Activated CD8-positive, alpha-beta T cell treated with anti-CD3 and anti-CD28 coated beads for 36 hours (primary cell): ENCODE data around the gene CCDC7. TPM values are rescaled to one million over a fixed set of nuclear protein-coding genes. Genes with fewer than 3 reads are reported as not detected.

ENCODE experiments used
- ATAC-seq: fragments of 200-7000 bp; cut with Tn5 transposase; one replicate; pipeline ENCODE4 v1.10.0; 2021; ENCODE audit warnings: mild to moderate bottlenecking, moderate library complexity
- CTCF ChIA-PET: fragments of 350-600 bp; sonication (Branson Sonifier 250); formaldehyde crosslinking; loops from one replicate; lab custom pipeline; 2021; ENCODE audit warnings: antibody characterized with exemption; lab: Charles Lee
- POLR2A ChIA-PET: fragments of 350-600 bp; sonication (Branson Sonifier 250); formaldehyde crosslinking; loops from one replicate; lab custom pipeline; 2021; ENCODE audit warnings: antibody characterized with exemption; lab: Charles Lee
- DNase-seq: peaks from one replicate; pipeline ENCODE4 v3.0.0-alpha.2; 2020
- H3K27ac Mint-ChIP-seq: one replicate; pipeline ENCODE4 v1.8.0; 2021; ENCODE audit warnings: mild to moderate bottlenecking, mixed read lengths
- H3K27me3 Mint-ChIP-seq: one replicate; pipeline ENCODE4 v1.8.0; 2021; ENCODE audit warnings: mixed read lengths
- H3K36me3 Mint-ChIP-seq: one replicate; pipeline ENCODE4 v1.8.0; 2021; ENCODE audit warnings: low read depth, mixed read lengths
- H3K4me1 Mint-ChIP-seq: one replicate; pipeline ENCODE4 v1.8.0; 2021; ENCODE audit warnings: low read depth, mixed read lengths
- H3K4me3 Mint-ChIP-seq: one replicate; pipeline ENCODE4 v1.8.0; 2021; ENCODE audit warnings: mild to moderate bottlenecking, moderate library complexity, mixed read lengths
- H3K9me3 Mint-ChIP-seq: one replicate; pipeline ENCODE4 v1.8.0; 2021; ENCODE audit warnings: mixed read lengths
- CTCF ChIP-seq: fragments of 200-600 bp; IDR thresholded peaks from one replicate; pipeline ENCODE4 v1.8.0; 2022; ENCODE audit warnings: antibody characterized with exemption, mild to moderate bottlenecking
- intact Hi-C: fragments of 100-400 bp; cut with micrococcal nuclease; formaldehyde crosslinking; loops from one replicate; pipeline ENCODE4 v1.10.0; 2022
- total RNA-seq, 2 experiments: library from RNA; stranded (reverse); gene quantifications; one replicate each; pipeline ENCODE4 v1.2.3, GENCODE V29; 2021

Gene CCDC7
- total RNA-seq, 2 experiments from 2014 or later: 5.5 to 10.4 TPM

- ChIA-PET CTCF (no interaction called here), POLR2A (no interaction called here)
- H3K4me3 Mint-ChIP-seq: no peak overlapping the region
- TF ChIP-seq CTCF: no peak
- peaks cover 5% of the 10 kb centered on the region for H3K9me3 Mint-ChIP-seq
- DNase-seq (no peak), ATAC-seq (no peak)
- H3K36me3 Mint-ChIP-seq: no peaks in the 10 kb centered on the region
- no peaks in the 10 kb centered on the region for H3K4me1 Mint-ChIP-seq
- no peak overlapping the region for H3K27ac Mint-ChIP-seq
- intact Hi-C loops: no loop called here
- H3K27me3 Mint-ChIP-seq: peaks cover 2% of the 10 kb centered on the region
Measured at GRCh38 chr10:32426186-32426585, 19.8 kb upstream of the CCDC7 start.

DNA sequence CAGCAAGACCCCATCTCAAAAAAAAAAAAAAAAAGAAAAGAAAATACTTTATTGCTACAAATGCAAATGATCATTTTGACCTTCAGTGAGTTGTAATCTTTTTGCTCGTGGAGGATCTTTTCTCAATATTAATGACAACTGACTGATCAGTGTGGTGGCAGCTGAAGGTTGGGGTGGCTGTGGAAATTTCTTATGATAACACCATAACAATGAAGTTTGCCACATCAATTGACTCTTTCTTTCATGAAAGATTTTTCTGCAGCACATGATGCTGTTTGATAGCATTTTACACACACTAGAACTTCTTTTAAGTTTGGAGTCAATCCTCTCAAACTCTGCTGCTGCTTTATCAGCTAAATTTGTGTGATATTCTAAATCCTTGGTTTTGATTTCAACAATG is 12.4 kb upstream of the CCDC7 start:
- DNase-seq: no peak
- H3K4me3 Mint-ChIP-seq: no peak overlapping the region
- no peak for ATAC-seq
- ChIA-PET CTCF (interaction anchor here (1.8 kb wide), 1 partner anchor 12 kb away, joined by 4 read pairs; the partner anchor contains the start of gene CCDC7), POLR2A (no interaction called here)
- H3K9me3 Mint-ChIP-seq: no peaks in the 10 kb centered on the region
- H3K36me3 Mint-ChIP-seq: no peaks in the 10 kb centered on the region
- TF ChIP-seq CTCF: no peak
- H3K27ac Mint-ChIP-seq: no peak overlapping the region
- intact Hi-C loops: no loop called here
- H3K4me1 Mint-ChIP-seq: peaks cover 9% of the 10 kb centered on the region
- H3K27me3 Mint-ChIP-seq: no peaks in the 10 kb centered on the region

DNA sequence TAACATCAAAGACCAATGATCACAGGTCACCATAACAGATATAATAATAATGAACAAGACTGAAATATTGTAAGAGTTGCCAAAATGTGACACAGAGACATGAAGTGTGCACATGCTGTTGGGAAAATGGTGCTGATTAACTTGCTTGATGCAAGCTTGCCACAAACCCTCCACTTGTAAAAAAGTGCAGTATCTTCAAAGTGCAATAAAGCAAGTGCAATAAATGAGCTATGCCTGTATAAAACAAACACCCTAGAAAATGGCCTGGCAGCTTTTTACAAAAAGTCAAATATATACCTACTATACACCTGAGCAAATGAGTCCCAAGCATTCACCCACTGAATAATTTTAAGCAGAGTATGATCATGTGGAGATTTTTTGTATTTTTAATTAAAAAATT is 9.7 kb upstream of the CCDC7 start:
- H3K9me3 Mint-ChIP-seq: no peaks in the 10 kb centered on the region
- H3K27ac Mint-ChIP-seq: no peak overlapping the region
- no peak overlapping the region for H3K4me3 Mint-ChIP-seq
- ChIA-PET POLR2A (interaction anchor here (0.6 kb wide), 1 partner anchor 9 kb away, joined by 3 read pairs; no protein-coding TSS in a partner anchor), CTCF (no interaction called here)
- peaks cover 9% of the 10 kb centered on the region for H3K4me1 Mint-ChIP-seq
- no peaks in the 10 kb centered on the region for H3K36me3 Mint-ChIP-seq
- TF ChIP-seq CTCF: no peak
- DNase-seq (no peak), ATAC-seq (no peak)
- intact Hi-C loops: no loop called here
- H3K27me3 Mint-ChIP-seq: no peaks in the 10 kb centered on the region

DNA sequence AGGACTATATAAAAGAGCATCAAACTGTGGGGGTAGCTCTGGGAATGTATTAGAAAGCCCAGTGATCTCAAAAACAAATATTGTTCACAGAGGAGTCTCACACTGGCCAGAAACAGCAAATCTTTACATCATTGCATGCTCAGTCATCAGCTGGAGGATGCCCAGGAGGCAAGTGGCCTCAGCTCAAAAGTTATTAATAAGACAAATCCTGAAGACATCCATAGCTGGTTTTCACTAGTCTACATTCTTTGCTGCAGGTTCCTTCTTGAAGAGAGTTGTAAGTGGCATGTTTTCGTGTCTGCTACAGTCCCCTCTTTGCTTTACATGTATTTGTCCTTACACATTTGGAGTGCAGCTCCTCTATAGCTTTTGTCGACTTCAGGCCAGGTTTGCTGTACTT is 8.6 kb upstream of the CCDC7 start:
- no peak overlapping the region for H3K27ac Mint-ChIP-seq
- no peaks in the 10 kb centered on the region for H3K36me3 Mint-ChIP-seq
- POLR2A ChIA-PET: interaction anchor here (0.6 to 1.4 kb wide), 2 partner anchors 58 to 394 kb away, joined by 3 read pairs; no protein-coding TSS in a partner anchor
- ATAC-seq (no peak), DNase-seq (no peak)
- H3K27me3 Mint-ChIP-seq: no peaks in the 10 kb centered on the region
- peaks cover 9% of the 10 kb centered on the region for H3K4me1 Mint-ChIP-seq
- H3K4me3 Mint-ChIP-seq: no peak overlapping the region
- no peaks in the 10 kb centered on the region for H3K9me3 Mint-ChIP-seq
- no peak for TF ChIP-seq CTCF
- CTCF ChIA-PET: interaction anchor here (1.0 kb wide), 1 partner anchor 8 kb away, joined by 3 read pairs; the partner anchor contains the start of gene CCDC7
- intact Hi-C loops: no loop called here

GRCh38 chr10:32445036-32445435 is 904 bp upstream of the CCDC7 start:
- no peak for ATAC-seq
- Mint-ChIP-seq H3K36me3 (peaks cover 8% of the 10 kb centered on the region), H3K9me3 (peaks cover 3% of the 10 kb centered on the region), H3K4me1 (peaks cover 10% of the 10 kb centered on the region), H3K27me3 (no peaks in the 10 kb centered on the region), H3K4me3 (peak overlapping the region; percentile 99), H3K27ac (peak overlapping the region; percentile 100)
- POLR2A ChIA-PET: interaction anchor here (0.6 to 1.3 kb wide), 3 partner anchors 9 to 66 kb away, joined by 3 to 10 read pairs (median 3); no protein-coding TSS in a partner anchor
- intact Hi-C loops: no loop called here
- peak; percentile 11 for DNase-seq
- TF ChIP-seq CTCF: no peak
- CTCF ChIA-PET: interaction anchor here (0.6 to 1.7 kb wide), 9 partner anchors 8 to 564 kb away, joined by 3 to 9 read pairs (median 4); no protein-coding TSS in a partner anchor
